HG02678 (cell line): ENCODE results near the gene SAMD5.

Experiments used
- ATAC-seq: cut with Tn5 transposase; IDR thresholded peaks from one replicate; pipeline ENCODE4 v1.9.1; 2021; ENCODE audit warnings: mild to moderate bottlenecking, moderate library complexity; ENCODE audit not compliant: unreplicated experiment

SAMD5 gene

GRCh38 chr6:147617366-147617765 lies 108.9 kb downstream of the SAMD5 start:
- no peak for ATAC-seq

DNA sequence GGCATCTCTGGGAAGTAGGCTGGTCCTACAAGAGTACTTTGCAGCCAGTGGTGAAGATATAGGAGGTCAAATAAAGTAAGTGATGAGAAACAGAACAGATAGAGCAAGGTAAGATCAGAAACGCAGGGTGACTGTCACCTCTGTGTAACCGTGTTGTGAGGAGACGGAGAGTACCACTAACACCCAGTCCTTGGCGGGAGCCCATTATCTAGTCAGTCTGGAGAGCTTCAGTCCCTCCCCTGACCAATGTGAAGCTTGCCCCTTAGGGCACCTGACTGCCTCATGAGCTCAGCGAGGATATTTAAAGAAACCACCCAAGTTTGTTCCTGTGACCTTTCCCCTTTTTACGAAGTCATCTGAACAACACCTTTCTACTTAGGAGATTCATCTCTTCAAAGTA lies 110.0 kb downstream of the SAMD5 start:
- ATAC-seq, result no peak

DNA sequence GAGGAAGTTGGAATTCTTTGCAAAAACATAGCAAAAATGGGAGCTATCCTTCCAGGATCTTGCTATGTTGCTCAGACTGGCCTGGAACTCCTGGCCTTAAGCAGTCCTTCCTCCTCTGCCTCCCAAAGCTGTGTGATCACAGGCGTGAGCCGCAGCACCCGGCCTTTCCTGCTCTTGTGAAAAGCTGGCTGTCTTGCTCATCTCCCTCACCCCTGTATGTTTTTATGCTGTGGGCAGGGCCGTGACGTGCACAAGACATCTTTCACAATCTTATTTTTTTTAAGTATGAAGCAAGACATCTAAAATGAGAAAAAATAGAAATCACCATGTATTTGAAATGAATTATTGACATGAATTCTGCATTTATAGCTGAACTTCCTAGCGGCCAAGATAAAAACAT lies 110.4 kb downstream of the SAMD5 start:
- no peak for ATAC-seq
